Astrocyte (in vitro differentiated cells and primary cell): ENCODE measurements around the gene SCAPER.

Experiments used
- EZH2 ChIP-seq: IDR thresholded peaks from 2 replicates; pipeline ENCODE4 v1.6.1; 2012; ENCODE audit warnings: mild to moderate bottlenecking, low read length, inconsistent platforms; ENCODE audit not compliant: insufficient read depth
- TF ChIP-seq, protein P1 (sequence below): IDR thresholded peaks from 2 replicates; pipeline ENCODE4 v1.5.1; 2011; ENCODE audit warnings: low read depth, mild to moderate bottlenecking, inconsistent platforms, low read length, moderate library complexity; ENCODE audit not compliant: insufficient read depth

DNA sequence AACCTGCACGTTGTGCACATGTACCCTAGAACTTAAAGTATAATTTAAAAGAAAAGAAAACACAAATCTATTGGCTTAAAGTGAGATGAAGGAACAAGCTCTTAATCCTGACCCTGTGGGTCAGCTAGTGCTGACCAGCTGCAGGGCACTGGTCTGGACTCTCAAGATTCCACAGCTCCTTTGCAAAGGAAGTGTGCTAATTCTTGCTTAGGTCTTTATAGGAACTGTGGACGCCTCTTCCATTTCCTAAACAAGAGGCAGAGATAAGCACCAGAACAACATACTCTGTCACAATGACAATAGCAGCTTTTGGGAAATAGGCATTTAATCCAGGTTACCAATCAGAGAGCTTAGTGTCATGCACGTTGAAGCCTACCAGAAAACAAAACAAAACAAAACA is 402.5 kb downstream of the SCAPER start:
- TF ChIP-seq, protein P1, sequence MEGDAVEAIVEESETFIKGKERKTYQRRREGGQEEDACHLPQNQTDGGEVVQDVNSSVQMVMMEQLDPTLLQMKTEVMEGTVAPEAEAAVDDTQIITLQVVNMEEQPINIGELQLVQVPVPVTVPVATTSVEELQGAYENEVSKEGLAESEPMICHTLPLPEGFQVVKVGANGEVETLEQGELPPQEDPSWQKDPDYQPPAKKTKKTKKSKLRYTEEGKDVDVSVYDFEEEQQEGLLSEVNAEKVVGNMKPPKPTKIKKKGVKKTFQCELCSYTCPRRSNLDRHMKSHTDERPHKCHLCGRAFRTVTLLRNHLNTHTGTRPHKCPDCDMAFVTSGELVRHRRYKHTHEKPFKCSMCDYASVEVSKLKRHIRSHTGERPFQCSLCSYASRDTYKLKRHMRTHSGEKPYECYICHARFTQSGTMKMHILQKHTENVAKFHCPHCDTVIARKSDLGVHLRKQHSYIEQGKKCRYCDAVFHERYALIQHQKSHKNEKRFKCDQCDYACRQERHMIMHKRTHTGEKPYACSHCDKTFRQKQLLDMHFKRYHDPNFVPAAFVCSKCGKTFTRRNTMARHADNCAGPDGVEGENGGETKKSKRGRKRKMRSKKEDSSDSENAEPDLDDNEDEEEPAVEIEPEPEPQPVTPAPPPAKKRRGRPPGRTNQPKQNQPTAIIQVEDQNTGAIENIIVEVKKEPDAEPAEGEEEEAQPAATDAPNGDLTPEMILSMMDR = no peak
- TF ChIP-seq EZH2 = no peak
